ENCODE measurements around the gene MAP3K5.
"Not testable (repeated sequence)": the region's sequence is repeated elsewhere in the genome, so short reads cannot be mapped to it uniquely, and the experiment has no call there.

- not testable (repeated sequence) for TF ChIP-seq CTCF, POLR2A (IDR thresholded peaks at IDR 0.05)
These were observed 201.4 kb downstream of the MAP3K5 start for GRCh38 chr6:136590846-136591245.
